Heart left ventricle (tissue), 13 donors: ENCODE results near the gene PSORS1C1.

Experiments
- POLR2A ChIP-seq, 2 donors: fragments of 450-650 bp; IDR thresholded peaks; one replicate each; pipeline ENCODE4 v1.6.1; 2017; ENCODE audit warnings: antibody characterized with exemption in 2 of 2, mild to moderate bottlenecking in 2 of 2, moderate library complexity in 2 of 2
- TF ChIP-seq, protein P1 (sequence below), 12 donors: fragments of 200-600 bp; sonication (generic) in 4 of 12; IDR thresholded peaks; one replicate each; pipeline versions ENCODE4 v1.5.0 to v1.8.0; 2018 to 2022; ENCODE audit warnings: antibody characterized with exemption in 12 of 12, mild to moderate bottlenecking in 5 of 12
- donor health status: ischemic (EF 13 %, LVEDD 7.1; RV severe dilation, severe dysfunction).
- donor health status: DM: no; HTN: yes; CAD: no.
- donor health status: DM: no; HTN: no; CAD: no.
- donor health status: ischemic (EF 25% LVEDD 6.9; RV normal size, moderate dysfunction).
- donor health status: ischemic (EF 25% LVEDD 5.7; RV mildly dilated, moderate dysfunction).
- donor health status: ischemic (EF 35%, LVEDD 5.7; RV mildly dilated, moderate dysfunction).
- donor health status: nonischemic (EF 11% LVEDD 7.7; RV severe dilation, severe dysfunction).
- donor health status: DM: yes; HTN: yes; CAD: no.
- donor health status: PGD.
- donor health status: ischemic (EF 29% LVEDD 5.4; RV normal size, mild dysfunction).
- donor health status: nonischemic (EF 23%, LVEDD 6.1; RV moderate dilation, normal function).

- no peak for TF ChIP-seq POLR2A (IDR thresholded peaks at IDR 0.05)
- TF ChIP-seq, protein P1, sequence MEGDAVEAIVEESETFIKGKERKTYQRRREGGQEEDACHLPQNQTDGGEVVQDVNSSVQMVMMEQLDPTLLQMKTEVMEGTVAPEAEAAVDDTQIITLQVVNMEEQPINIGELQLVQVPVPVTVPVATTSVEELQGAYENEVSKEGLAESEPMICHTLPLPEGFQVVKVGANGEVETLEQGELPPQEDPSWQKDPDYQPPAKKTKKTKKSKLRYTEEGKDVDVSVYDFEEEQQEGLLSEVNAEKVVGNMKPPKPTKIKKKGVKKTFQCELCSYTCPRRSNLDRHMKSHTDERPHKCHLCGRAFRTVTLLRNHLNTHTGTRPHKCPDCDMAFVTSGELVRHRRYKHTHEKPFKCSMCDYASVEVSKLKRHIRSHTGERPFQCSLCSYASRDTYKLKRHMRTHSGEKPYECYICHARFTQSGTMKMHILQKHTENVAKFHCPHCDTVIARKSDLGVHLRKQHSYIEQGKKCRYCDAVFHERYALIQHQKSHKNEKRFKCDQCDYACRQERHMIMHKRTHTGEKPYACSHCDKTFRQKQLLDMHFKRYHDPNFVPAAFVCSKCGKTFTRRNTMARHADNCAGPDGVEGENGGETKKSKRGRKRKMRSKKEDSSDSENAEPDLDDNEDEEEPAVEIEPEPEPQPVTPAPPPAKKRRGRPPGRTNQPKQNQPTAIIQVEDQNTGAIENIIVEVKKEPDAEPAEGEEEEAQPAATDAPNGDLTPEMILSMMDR (IDR thresholded peaks at IDR 0.05) = no peak
Observed at GRCh38 chr6:31149827-31150447, 35.3 kb downstream of the PSORS1C1 start.
